ENCODE results near the gene NUAK1.

Gene NUAK1

GRCh38 chr12:106138633-106139421, at the start of gene NUAK1:
Gene NUAK1 (minus strand): TSS chr12:106138954. CDS start chr12:106138653, 301 bp downstream.
- no peak for DNase-seq (ENCODE audit: low read depth)

DNA sequence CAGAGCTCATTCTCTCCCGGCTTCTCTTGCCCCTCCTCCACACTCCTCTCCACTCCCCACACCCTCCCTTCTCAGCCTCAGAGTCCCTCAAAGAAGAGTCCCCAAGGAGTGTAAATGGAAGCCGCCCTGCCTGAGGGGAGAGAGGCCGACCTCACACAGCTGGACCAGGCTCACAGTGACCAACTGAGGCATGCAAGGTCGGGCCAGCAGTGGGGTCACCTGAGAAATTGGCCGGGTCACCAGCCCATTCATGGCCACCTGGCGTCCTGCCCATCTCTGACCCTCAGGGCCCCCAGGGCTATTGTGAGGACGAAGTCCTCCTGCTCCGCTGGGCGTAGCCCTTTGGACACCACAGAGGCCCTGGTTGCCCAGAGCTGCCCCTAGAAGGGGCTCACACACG, 49.5 kb upstream of the NUAK1 start:
- no peak for DNase-seq (ENCODE audit: low read depth)

GRCh38 chr12:106187842-106188241, 49.1 kb upstream of the NUAK1 start:
- no peak for DNase-seq (ENCODE audit: low read depth)

DNA sequence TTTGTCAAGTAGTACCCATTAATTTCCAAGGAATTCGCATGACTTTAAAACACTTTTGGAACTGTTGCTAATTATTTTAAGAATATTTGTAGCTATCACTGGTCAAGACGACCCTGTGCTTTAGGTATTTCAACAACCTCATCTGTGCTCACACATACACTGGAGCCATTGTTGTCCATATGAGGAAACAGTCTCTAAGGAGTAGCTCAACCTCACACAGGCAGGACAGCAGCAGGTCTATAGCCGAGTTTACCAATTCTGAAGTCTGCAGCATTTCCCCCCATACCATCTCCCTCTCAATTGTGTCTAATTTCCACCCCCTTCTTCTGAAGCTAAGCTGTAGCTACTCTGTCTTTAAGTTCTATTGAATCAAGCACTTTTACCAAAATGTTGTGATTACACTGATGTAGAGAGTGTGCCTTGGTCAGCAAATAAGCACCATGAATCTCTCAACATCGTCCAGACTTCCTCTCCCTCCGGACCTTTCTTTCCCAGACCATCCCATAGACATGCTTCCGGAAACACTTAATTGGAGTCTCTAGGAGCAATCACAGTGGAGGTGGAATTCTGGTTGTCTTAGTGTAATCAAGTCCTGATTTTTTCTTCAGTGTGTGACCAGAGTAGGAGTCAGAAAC, 48.5 kb upstream of the NUAK1 start:
- no peak for DNase-seq (ENCODE audit: low read depth)

DNA sequence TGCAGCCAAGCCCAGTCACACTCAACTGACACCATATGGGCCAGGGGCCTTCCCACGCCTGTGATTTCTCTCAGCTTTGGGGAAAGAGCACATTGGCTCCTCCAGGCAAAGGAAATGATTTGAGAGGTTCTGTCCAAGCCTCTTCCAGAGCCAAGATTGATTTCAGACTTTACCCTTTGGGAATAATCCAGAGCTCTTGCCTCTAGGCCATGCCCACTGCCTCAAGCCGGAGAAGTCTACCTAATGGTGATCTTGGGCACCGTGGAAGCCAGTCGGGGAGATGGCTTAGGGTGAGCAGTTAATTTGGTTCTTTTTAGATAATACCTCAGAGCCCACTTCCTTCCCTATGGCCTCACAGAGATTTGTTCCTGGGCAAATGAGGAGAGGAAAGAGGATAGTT, 45.0 kb upstream of the NUAK1 start:
- no peak for DNase-seq (ENCODE audit: low read depth)

DNA sequence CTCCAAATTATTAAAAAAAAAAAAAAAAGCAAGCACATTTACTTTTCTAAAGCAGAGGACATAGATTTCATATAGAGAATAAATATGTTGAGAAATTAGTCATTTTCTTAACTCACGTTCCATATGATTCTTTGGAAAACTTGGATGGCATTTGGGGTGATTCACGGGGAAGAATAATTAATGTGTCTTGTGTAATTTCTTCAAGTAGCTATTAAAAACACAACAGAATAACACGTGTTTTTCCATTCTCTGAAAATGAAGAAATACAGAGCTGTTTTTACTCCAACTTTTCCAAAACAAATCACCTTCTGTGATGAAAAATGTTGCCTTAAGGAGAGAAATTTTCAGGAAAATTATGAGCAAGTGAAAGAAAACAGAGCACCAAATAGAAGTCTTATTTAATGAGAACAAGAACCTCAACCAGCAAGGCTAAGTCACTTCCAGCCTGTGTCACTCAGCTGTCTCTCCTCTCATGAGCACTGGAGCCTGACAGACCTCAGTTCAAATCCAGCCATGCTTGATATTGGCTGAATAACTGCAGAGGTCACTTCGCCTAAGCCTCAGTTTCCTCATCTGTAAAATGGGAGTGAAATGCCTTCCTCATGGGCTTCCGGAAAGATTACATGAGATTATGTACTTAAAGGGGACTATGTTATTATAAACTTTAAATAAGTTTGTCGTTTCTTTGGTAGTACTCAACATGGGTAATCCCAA, 42.8 kb upstream of the NUAK1 start:
- DNase-seq (ENCODE audit: low read depth): no peak

- no peak for DNase-seq (ENCODE audit: low read depth)
Measured at GRCh38 chr12:106179086-106179485, 40.3 kb upstream of the NUAK1 start.

DNA sequence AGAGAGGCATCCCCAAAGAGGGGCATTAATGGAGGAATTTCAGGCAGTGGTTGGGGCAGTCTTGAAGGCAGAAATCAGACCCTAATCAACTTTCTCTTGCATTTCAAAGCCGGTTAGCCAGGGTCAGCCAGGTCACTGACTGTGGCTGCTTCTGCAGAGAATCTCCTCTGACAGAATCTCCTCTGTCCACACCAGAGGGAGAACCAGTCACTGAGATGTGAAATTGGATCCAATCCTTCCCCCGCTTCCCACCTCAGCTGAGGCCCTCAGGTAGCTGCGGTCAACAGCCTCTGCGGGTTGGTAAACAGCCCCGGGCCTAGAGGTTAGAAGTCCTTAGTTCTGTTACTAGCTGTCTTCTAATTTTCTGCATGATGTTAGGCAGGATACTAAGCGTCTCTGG, 39.8 kb upstream of the NUAK1 start:
- DNase-seq (ENCODE audit: low read depth): no peak

- no peak for DNase-seq (ENCODE audit: low read depth)
Measured at GRCh38 chr12:106176560-106176959, 37.8 kb upstream of the NUAK1 start.

GRCh38 chr12:106174876-106175275, 36.1 kb upstream of the NUAK1 start:
- no peak for DNase-seq (ENCODE audit: low read depth)

DNA sequence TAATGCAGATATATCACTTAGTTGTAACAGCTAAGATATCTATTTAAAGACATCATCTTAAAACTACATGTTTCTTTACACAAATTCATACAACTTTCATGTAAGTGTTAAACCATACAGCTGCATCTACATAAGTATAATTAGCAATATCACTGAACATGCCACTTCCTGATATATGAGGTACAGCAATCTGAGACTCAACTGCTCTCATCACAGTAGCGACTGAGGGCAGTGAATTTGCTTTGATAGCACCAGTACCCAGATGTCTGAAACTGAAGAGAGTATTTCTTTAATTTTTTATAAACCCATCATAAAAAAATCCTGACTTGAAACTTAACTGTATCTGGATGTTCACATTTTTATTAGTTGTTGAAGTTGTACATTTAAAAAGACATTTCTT, 34.7 kb upstream of the NUAK1 start:
- no peak for DNase-seq (ENCODE audit: low read depth)

DNA sequence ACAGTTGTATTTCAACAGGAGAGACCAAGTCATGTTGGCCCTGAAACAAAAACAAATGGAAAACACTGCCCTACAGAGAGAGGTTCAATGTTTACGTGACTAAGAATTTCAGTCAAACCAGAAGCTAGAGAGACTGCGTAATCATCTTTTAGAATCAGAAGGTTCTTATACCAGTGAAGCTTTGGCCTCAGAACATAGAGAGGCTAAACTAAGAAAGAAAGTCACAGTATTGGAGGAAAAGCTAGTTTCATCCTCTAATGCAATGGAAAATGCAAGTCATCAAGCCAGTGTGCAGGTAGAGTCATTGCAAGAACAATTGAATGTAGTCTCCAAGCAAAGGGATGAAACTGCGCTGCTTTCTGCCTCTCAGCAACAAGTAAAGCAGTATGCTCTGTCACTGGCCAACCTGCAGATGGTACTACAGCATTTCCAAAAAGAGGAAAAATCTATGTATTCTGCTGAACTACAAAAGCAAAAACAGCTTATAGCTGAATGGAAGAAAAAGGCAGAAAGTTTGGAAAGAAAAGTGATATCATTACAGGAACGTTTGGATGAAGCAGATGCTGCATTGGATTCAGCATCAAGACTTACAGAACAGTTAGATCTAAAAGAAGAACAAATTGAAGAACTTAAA, 32.5 kb upstream of the NUAK1 start:
- DNase-seq (ENCODE audit: low read depth): no peak

- no peak for DNase-seq (ENCODE audit: low read depth)
Measured at GRCh38 chr12:106170285-106170684, 31.5 kb upstream of the NUAK1 start.

GRCh38 chr12:106163712-106164111, 25.0 kb upstream of the NUAK1 start:
- no peak for DNase-seq (ENCODE audit: low read depth)

DNA sequence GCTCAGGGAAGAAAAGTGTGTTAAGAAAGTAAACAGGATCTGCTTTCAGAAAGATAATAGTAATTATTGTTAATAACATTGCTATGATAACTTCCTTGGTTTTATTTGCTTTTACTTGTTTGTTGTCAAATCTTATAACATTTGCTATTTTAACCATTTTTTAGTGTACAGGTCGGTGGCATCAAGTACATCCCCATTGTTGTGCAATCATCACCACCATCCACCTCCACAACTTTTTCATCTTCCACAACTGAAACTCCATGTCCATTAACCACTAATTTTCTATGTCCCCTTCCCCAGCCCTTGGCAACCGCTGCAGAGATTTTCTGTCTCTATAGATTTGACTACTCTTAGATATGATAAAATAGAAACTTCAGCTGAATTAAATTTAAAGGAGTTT, 22.7 kb upstream of the NUAK1 start:
- no peak for DNase-seq (ENCODE audit: low read depth)

DNA sequence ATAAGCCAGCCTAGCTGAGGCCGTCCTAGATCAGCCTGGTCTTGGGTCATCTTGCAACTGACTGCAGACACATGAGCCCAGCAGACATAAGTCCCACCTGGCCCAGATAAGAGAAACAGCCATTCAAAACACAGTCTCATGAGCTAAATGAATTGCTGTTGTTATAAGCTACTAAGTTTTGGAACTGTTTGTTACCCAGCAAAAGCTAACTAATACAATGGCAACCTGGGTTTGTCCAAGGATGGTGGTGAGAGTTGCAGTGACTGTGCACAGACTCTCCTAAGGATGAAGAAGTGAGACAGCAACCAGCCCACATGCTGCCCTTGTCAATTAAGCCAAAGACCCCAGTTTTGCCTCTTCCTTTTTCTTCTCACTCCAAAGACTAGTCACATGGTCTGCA, 22.2 kb upstream of the NUAK1 start:
- no peak for DNase-seq (ENCODE audit: low read depth)

DNA sequence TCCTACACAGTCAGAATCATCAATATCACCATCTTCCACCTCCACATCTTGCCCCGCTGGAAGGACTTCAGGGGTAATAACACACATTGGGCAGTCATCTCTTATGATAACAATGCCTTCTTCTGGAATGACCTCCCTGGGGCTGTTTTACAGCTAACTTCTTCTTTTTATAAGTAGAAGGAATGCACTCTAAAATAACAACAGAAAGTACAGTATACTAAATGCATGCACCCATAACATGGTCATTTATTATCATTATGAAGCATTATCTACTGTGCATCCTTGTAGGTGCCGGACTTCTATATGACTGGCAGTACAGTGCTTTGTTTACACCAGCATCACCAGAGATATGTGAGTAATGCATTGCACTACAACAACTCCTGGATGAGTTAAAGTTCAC, 19.0 kb upstream of the NUAK1 start:
- no peak for DNase-seq (ENCODE audit: low read depth)

DNA sequence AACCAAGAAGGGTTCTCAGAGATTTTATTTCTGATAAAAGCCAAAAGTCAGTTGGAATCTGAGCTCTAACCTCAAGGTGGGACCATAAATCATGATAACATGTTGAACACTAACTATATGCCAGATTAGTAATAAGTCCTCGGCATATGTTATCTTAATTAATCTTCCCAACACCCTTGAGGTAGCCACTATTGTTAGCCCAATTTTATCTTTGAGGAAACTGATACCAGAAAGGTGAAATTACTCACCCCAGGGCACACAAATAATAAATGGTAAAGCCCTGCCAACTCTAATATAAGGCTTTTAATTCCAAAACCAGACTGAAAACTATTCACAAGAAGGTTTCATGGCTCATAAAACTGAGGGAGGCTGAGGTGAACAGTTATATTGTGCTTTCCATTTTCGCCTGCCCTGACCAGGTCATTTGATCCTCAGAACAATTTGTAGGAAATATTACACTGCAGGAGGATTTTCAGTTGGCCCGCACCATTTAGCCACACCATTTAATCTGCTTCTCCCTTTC, 16.1 kb upstream of the NUAK1 start:
- DNase-seq (ENCODE audit: low read depth): no peak

- no peak for DNase-seq (ENCODE audit: low read depth)
Measured at GRCh38 chr12:106152334-106152733, 13.6 kb upstream of the NUAK1 start.

GRCh38 chr12:106150555-106150954, 11.8 kb upstream of the NUAK1 start:
- no peak for DNase-seq (ENCODE audit: low read depth)

DNA sequence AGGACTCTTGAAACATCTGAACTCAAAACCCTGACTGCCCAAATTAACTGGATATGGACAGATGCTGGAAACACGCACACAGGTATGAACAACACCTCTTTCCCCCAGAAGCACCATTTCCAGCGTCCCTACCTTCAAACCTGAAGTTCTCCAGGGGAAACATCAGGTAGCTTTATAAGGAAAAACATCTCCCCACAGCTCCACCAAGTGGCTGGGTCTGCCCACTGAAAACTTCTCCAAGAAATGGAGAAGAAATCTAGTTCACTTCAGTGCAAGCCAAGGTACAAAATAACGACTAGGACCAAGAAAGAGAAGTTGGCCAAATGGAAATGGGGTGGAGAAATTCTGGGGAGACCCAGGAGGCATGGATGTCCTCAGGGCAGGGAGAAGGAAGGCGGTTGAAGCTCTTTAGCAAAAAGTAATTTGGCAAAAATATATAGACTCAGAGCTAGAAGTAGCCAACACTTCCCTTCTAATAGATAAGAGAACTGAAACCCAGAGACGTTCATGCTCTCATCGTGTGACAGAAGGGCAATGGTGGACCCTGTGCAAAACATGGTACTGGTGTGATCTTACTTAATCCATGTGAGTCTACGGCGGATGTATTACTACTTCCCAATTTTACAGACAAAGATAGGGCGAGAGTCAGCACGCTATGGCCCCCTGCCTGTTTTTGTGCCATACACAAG, 10.5 kb upstream of the NUAK1 start:
- DNase-seq (ENCODE audit: low read depth): no peak

GRCh38 chr12:106147956-106148355, 9.2 kb upstream of the NUAK1 start:
- no peak for DNase-seq (ENCODE audit: low read depth)
